ENCODE measurements around the gene FOXD4L3.
"Not testable (repeated sequence)": the region's sequence is repeated elsewhere in the genome, so short reads cannot be mapped to it uniquely, and the experiment has no call there.

Gene FOXD4L3

DNA sequence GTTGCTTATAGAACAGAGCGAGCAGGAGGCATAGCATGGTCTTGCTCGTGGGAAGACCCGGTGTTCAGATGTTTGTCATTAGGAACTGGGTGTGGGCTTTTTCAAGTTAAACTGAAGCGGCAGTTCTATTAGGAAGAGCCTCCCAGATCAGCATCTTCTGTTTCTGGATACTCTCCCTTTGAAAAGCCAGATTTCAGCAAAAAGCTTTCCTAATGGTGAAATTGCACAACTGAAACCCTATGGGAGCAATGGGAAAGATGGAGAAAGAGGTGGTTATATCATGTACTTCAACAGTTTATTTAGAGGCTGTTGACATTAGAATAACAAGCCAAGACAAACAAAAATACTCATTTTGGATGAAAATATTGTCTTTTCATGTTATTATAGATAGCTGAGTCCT, 41.3 kb downstream of the FOXD4L3 start:
- DNase-seq, ATAC-seq: not testable (repeated sequence)

DNA sequence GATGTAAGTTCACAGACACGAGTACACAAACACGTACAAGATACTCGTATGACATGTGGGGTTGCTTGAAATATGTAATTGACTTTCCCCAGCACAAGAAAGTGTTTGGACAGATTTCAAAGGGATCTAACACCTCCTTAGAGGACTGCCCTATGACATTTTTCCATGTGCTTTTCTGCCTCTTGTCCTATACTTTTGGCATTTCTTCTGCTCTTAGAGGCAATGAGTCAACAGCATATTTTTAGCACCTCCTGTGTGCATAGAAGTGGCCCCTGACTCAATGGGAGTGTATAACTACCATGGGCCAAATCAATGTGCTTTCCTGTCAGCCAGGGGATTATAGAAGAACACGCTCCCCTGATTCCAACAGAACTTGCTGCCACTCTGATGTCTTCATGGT, 49.0 kb downstream of the FOXD4L3 start:
- not testable (repeated sequence) for DNase-seq, ATAC-seq

All from stimulated activated naive CD8-positive, alpha-beta T cell treated with anti-CD3 and anti-CD28 coated beads, Interleukin-15, Interleukin-2, amounts not matched to agents 100 U/mL and 50 U/mL, for 24 hours (primary cell).